Measurements from ENCODE around the gene TMEM145.
"Not testable (repeated sequence)": the region's sequence is repeated elsewhere in the genome, so short reads cannot be mapped to it uniquely, and the experiment has no call there.

The TMEM145 gene

GRCh38 chr19:42334697-42335373, 21.7 kb downstream of the TMEM145 start:
- DNase-seq (ENCODE audit: low read depth) = no peak

- DNase-seq (ENCODE audit: low read depth) = no peak
Observed at GRCh38 chr19:42335374-42335936, 22.3 kb downstream of the TMEM145 start.

GRCh38 chr19:42335971-42336370, 22.9 kb downstream of the TMEM145 start:
- DNase-seq (ENCODE audit: low read depth) = no peak

- not testable (repeated sequence) for DNase-seq (ENCODE audit: low read depth)
Observed at GRCh38 chr19:42339126-42339860, 26.2 kb downstream of the TMEM145 start.

- DNase-seq (ENCODE audit: low read depth) = not testable (repeated sequence)
Observed at GRCh38 chr19:42339922-42340321, 26.8 kb downstream of the TMEM145 start.

GRCh38 chr19:42343344-42344110, 30.4 kb downstream of the TMEM145 start:
- DNase-seq (ENCODE audit: low read depth) = no peak

- no peak for DNase-seq (ENCODE audit: low read depth)
Observed at GRCh38 chr19:42344336-42344893, 31.3 kb downstream of the TMEM145 start.

- DNase-seq (ENCODE audit: low read depth) = no peak
Observed at GRCh38 chr19:42345191-42345812, 32.2 kb downstream of the TMEM145 start.

- no peak for DNase-seq (ENCODE audit: low read depth)
Observed at GRCh38 chr19:42348211-42348610, 35.1 kb downstream of the TMEM145 start.

GRCh38 chr19:42349378-42350107, 36.4 kb downstream of the TMEM145 start:
- no peak for DNase-seq (ENCODE audit: low read depth)

- no peak for DNase-seq (ENCODE audit: low read depth)
Observed at GRCh38 chr19:42350417-42350816, 37.3 kb downstream of the TMEM145 start.

GRCh38 chr19:42351079-42351735, 38.1 kb downstream of the TMEM145 start:
- DNase-seq (ENCODE audit: low read depth) = no peak

- DNase-seq (ENCODE audit: low read depth) = no peak
Observed at GRCh38 chr19:42352301-42353259, 39.5 kb downstream of the TMEM145 start.

GRCh38 chr19:42353341-42354015, 40.4 kb downstream of the TMEM145 start:
- no peak for DNase-seq (ENCODE audit: low read depth)

- no peak for DNase-seq (ENCODE audit: low read depth)
Observed at GRCh38 chr19:42355896-42356295, 42.8 kb downstream of the TMEM145 start.

- no peak for DNase-seq (ENCODE audit: low read depth)
Observed at GRCh38 chr19:42356686-42357085, 43.6 kb downstream of the TMEM145 start.

- DNase-seq (ENCODE audit: low read depth) = no peak
Observed at GRCh38 chr19:42357290-42357689, 44.2 kb downstream of the TMEM145 start.

- no peak for DNase-seq (ENCODE audit: low read depth)
Observed at GRCh38 chr19:42360787-42361544, 47.9 kb downstream of the TMEM145 start.

Measured in T follicular helper cell (primary cell).